HL-60/S4 treated with retinoic acid at 250 ng/mL for 4 days and 3 days (cell line): Measurements from ENCODE around the gene FHL1.

Experiments used
- in situ Hi-C: fragments of 300-500 bp; cut with MboI; formaldehyde crosslinking; loops from 2 replicates; pipeline ENCODE4 v1.7.0; 2022; ENCODE audit warnings: low sequenced_read_pairs

Gene FHL1

GRCh38 chrX:136250191-136251040, 103.1 kb downstream of the FHL1 start:
- in situ Hi-C loops = no loop called here

- in situ Hi-C loops = no loop called here
Observed at GRCh38 chrX:136251041-136251991, 104.0 kb downstream of the FHL1 start, which contains the start of gene MAP7D3. Gene MAP7D3, minus strand, starts transcription at chrX:136251400. Its CDS starts 42 bp downstream, at chrX:136251358.

- in situ Hi-C loops = no loop called here
Observed at GRCh38 chrX:136255541-136255940, 108.2 kb downstream of the FHL1 start.

- in situ Hi-C loops = no loop called here
Observed at GRCh38 chrX:136256026-136256425, 108.7 kb downstream of the FHL1 start.

- in situ Hi-C loops = no loop called here
Observed at GRCh38 chrX:136258951-136259350, 111.6 kb downstream of the FHL1 start.

- in situ Hi-C loops = no loop called here
Observed at GRCh38 chrX:136259543-136259942, 112.2 kb downstream of the FHL1 start.

GRCh38 chrX:136260776-136261175, 113.4 kb downstream of the FHL1 start:
- in situ Hi-C loops = no loop called here
